ENCODE measurements around the gene MRPL32.

DNA sequence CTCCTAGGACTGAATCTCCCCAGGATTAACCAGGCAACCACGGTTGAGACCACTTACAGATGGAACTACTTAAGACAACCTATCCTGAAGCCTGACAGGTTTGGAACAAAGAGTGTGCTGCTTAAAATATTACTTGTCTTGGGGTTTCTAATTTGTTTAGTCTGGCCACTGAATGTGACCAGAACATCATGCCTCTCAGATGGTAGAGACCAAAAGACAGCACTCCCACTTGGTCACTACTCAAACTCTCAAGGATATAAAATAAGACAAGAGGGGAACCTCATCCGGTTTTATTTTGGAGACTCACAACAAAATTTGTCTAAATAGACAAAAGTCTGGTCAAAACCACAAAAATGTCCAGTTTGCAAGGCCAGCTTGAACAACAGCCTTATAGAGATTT lies 15.3 kb downstream of the MRPL32 start:
- no peak for TF ChIP-seq POLR2A (IDR thresholded peaks at IDR 0.05)
- TF ChIP-seq, protein P1, sequence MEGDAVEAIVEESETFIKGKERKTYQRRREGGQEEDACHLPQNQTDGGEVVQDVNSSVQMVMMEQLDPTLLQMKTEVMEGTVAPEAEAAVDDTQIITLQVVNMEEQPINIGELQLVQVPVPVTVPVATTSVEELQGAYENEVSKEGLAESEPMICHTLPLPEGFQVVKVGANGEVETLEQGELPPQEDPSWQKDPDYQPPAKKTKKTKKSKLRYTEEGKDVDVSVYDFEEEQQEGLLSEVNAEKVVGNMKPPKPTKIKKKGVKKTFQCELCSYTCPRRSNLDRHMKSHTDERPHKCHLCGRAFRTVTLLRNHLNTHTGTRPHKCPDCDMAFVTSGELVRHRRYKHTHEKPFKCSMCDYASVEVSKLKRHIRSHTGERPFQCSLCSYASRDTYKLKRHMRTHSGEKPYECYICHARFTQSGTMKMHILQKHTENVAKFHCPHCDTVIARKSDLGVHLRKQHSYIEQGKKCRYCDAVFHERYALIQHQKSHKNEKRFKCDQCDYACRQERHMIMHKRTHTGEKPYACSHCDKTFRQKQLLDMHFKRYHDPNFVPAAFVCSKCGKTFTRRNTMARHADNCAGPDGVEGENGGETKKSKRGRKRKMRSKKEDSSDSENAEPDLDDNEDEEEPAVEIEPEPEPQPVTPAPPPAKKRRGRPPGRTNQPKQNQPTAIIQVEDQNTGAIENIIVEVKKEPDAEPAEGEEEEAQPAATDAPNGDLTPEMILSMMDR (IDR thresholded peaks at IDR 0.05): no peak
